GM12872 (cell line): ENCODE data around the gene PEAR1.

Source experiments
- CTCF ChIP-seq: IDR thresholded peaks from 3 replicates; pipeline ENCODE4 v1.5.1; 2011; ENCODE audit warnings: low read depth, mild to moderate bottlenecking, low read length, moderate library complexity; ENCODE audit not compliant: insufficient read depth

PEAR1 gene

DNA sequence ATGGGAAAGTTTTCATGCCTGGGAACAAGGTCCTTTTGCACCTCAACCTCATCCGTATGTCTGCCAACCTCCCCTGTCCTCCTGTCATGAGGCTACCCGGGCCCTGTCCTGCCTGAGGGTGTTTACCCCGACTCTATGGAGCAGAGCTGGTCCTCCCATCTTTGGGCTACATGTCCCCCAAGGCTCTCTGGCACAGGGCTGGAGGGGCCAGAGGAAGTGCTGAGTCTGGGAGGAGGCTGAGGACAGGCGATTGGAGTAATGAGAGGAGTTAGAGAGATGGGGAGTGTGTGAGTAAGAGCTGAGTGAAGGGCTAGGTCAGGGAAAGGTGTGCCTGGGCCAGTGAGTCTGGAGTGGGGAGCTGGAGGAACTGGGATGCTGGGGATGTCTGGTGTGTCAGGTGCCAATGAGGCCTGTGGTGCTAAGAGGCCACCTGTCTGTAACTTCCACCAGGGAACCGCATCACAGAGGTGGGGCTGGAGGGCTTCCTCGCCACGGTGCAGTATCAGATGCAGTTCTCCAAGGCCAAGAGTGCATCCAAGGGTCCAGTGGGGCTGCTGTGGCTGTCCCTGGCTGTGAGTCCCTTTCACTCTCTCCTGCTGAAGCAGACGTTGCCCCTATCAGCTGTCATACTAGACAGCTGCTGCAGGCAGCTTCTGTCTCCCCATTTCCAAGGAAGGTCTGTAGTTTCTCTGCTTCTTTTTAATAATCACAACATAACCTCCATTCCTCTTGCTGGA is 38.6 kb downstream of the PEAR1 start:
- TF ChIP-seq CTCF: no peak

DNA sequence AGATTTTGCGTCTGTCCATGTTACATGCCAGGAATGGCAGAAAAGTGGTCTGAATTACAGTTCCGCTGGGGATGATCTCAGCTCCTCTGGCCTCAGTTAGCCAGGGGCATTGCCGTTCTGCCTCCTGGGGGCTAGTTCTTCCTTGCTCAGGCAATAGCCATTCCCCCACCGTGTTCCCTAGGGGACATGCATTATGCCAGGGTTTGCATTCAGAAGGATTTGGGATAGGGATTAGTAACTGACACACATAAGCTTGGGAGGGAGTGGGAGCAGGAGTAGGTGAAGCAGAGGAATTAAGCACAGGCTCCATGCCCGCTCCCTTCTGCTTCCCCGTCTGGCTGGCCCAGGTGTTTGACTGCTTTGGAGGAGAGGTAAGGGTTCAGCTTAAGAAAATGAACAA is 39.6 kb downstream of the PEAR1 start:
- TF ChIP-seq CTCF: no peak

- TF ChIP-seq CTCF: no peak
These were observed 42.1 kb downstream of the PEAR1 start for GRCh38 chr1:156935505-156936128.

GRCh38 chr1:156936191-156936590 is 42.7 kb downstream of the PEAR1 start:
- no peak for TF ChIP-seq CTCF

DNA sequence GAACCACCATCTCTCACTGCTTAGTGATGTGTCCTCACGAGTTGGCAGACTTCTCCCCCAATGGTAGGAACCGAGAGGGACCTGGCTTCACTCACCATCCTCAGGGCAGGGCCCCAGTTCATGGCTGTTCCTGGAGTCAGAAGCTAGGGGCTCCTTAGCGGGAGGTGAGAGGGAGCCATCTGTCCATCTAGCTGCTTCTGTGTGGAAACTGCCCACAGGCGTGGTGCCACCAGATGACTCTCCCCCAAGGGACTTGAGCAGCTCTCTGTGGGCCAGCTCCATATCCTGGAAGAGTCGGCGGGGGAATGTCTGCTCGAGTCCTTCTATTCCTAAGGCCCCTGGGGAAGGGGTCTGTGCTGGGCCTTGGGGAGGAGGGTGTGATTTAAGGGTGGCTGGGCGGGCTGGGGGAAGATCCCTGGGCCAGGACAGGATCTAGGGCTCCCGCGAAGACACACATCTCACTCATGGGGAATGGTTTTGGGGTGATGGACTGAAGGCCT is 43.3 kb downstream of the PEAR1 start:
- no peak for TF ChIP-seq CTCF

- TF ChIP-seq CTCF: no peak
These were observed 44.4 kb downstream of the PEAR1 start for GRCh38 chr1:156937883-156938282.

DNA sequence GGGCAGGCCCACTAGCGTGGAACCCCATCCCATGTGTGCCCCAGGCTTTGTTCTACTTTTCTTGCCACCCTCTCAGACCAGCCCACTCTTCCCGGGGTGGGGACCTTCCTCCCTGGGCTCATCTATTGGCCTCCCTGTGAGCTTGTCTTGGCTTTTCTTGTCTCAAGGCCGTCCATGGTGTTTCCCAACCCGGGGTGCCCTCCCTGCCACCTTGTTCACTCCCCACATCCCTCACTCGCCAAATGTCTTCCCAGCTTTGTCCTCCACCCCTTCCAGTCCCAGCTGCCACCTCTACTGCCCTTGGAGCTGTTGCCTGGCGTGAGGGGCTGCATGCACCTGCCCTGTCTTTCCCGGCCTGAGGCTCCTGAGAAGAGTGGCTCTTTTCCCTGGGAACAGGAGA is 45.3 kb downstream of the PEAR1 start:
- TF ChIP-seq CTCF: no peak
